ENCODE measurements around the gene LPP.

Gene LPP

DNA sequence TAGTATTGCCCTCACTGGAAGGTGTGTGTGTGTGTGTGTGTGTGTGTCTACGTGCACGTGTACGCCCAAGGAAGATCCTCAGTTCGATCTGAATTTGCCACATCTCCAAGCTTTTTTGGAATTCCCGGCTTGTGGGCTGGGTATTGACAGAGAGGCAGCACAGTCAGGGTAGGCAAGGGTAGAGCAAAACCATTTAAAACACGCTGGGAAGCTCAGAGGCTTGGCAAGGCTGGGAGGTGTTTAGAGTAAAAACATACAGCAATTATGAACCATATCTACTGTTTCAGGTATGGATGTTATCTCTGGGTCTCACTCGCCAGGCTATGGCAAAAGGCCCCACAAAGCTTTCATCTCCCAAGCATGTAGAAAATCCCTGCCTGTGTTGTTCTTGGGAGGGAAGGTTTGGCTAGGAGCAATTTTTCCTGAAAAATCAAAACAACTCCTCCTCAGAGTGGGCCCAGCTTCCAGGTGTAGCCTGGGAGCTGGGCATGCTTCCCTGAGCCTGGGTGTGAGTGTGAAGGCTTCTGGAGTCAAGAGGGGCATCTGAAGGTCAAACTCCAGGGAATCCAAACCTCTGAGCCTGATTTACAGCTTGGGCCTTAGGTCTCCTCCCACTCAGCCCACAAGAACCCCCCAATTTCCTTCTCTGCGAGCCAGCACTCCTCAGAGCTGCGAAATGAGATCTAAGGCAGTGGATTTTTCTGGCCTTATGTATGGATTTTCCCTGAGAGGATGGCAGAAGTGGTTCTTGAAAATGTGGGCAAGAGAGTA, 773.0 kb downstream of the LPP start:
- WGBS (ENCODE audit: extremely low coverage, insufficient coverage, low lambda C conversion rate) = no CpG with 5 or more reads among the region's 9 CpGs
- H3K27ac ChIP-seq (ENCODE audit: low read depth, low read length) = no peak overlapping the region
- H3K27me3 ChIP-seq (ENCODE audit: insufficient read depth, low read length, poor library complexity) = no peaks in the 10 kb centered on the region
- no peak overlapping the region for H4K5ac ChIP-seq (ENCODE audit: low read length)
- H2AK5ac ChIP-seq (ENCODE audit: low read length) = no peak overlapping the region
- H2BK15ac ChIP-seq (replicated peaks; ENCODE audit: low read depth) = no peak overlapping the region
- no peak overlapping the region for H3K18ac ChIP-seq (ENCODE audit: low read length)
- H4K8ac ChIP-seq (ENCODE audit: low read depth, low read length) = no peak overlapping the region
- no peak overlapping the region for H3K9ac ChIP-seq (ENCODE audit: low read length)
- H3K4ac ChIP-seq (ENCODE audit: low read depth, low read length) = no peak overlapping the region
- no peak overlapping the region for H3K4me2 ChIP-seq (ENCODE audit: low read length)
- no peak overlapping the region for H2BK120ac ChIP-seq (ENCODE audit: low read depth, low read length)
- no peaks in the 10 kb centered on the region for H3K4me1 ChIP-seq (ENCODE audit: control insufficient read depth, low read depth, low read length)
- no peak overlapping the region for H3K56ac ChIP-seq (ENCODE audit: low read length)
- no peak overlapping the region for H3K4me3 ChIP-seq (ENCODE audit: low read length)
- H3K23ac ChIP-seq (ENCODE audit: low read length) = no peak overlapping the region
- no peak overlapping the region for H2BK5ac ChIP-seq (ENCODE audit: low read length)
- H3K79me1 ChIP-seq (ENCODE audit: low read length) = no peaks in the 10 kb centered on the region
- no peaks in the 10 kb centered on the region for H3K36me3 ChIP-seq (ENCODE audit: control insufficient read depth, insufficient read depth, low read length)
- no peak for DNase-seq
- H3K79me2 ChIP-seq (ENCODE audit: control insufficient read depth, insufficient read depth, low read length) = no peaks in the 10 kb centered on the region

- no peak overlapping the region for H3K9ac ChIP-seq (ENCODE audit: low read length)
- no peaks in the 10 kb centered on the region for H3K4me1 ChIP-seq (ENCODE audit: control insufficient read depth, low read depth, low read length)
- H3K79me2 ChIP-seq (ENCODE audit: control insufficient read depth, insufficient read depth, low read length) = no peaks in the 10 kb centered on the region
- H3K56ac ChIP-seq (ENCODE audit: low read length) = no peak overlapping the region
- H3K4me2 ChIP-seq (ENCODE audit: low read length) = no peak overlapping the region
- no peak overlapping the region for H2BK120ac ChIP-seq (ENCODE audit: low read depth, low read length)
- H3K23ac ChIP-seq (ENCODE audit: low read length) = no peak overlapping the region
- H4K8ac ChIP-seq (ENCODE audit: low read depth, low read length) = no peak overlapping the region
- no peaks in the 10 kb centered on the region for H3K36me3 ChIP-seq (ENCODE audit: control insufficient read depth, insufficient read depth, low read length)
- no peaks in the 10 kb centered on the region for H3K27me3 ChIP-seq (ENCODE audit: insufficient read depth, low read length, poor library complexity)
- no peak overlapping the region for H3K27ac ChIP-seq (ENCODE audit: low read depth, low read length)
- H2AK5ac ChIP-seq (ENCODE audit: low read length) = no peak overlapping the region
- no peak overlapping the region for H3K4me3 ChIP-seq (ENCODE audit: low read length)
- H3K4ac ChIP-seq (ENCODE audit: low read depth, low read length) = no peak overlapping the region
- no peak for DNase-seq
- no peak overlapping the region for H2BK15ac ChIP-seq (replicated peaks; ENCODE audit: low read depth)
- H3K79me1 ChIP-seq (ENCODE audit: low read length) = no peaks in the 10 kb centered on the region
- no peak overlapping the region for H3K18ac ChIP-seq (ENCODE audit: low read length)
- H4K5ac ChIP-seq (ENCODE audit: low read length) = no peak overlapping the region
- no peak overlapping the region for H2BK5ac ChIP-seq (ENCODE audit: low read length)
Measured at GRCh38 chr3:188927971-188928370, 774.0 kb downstream of the LPP start.

GRCh38 chr3:188929137-188929536, 775.2 kb downstream of the LPP start:
- Histone ChIP-seq H3K27me3 (ENCODE audit: insufficient read depth, low read length, poor library complexity) (no peaks in the 10 kb centered on the region), H4K5ac (ENCODE audit: low read length) (no peak overlapping the region), H3K79me2 (ENCODE audit: control insufficient read depth, insufficient read depth, low read length) (no peaks in the 10 kb centered on the region), H3K4me2 (ENCODE audit: low read length) (no peak overlapping the region), H2BK5ac (ENCODE audit: low read length) (no peak overlapping the region), H3K27ac (ENCODE audit: low read depth, low read length) (no peak overlapping the region), H4K8ac (ENCODE audit: low read depth, low read length) (no peak overlapping the region), H2AK5ac (ENCODE audit: low read length) (no peak overlapping the region), H3K4me3 (ENCODE audit: low read length) (no peak overlapping the region), H3K18ac (ENCODE audit: low read length) (no peak overlapping the region), H3K4ac (ENCODE audit: low read depth, low read length) (no peak overlapping the region), H3K9ac (ENCODE audit: low read length) (no peak overlapping the region), H2BK15ac (replicated peaks; ENCODE audit: low read depth) (no peak overlapping the region), H3K4me1 (ENCODE audit: control insufficient read depth, low read depth, low read length) (no peaks in the 10 kb centered on the region), H3K36me3 (ENCODE audit: control insufficient read depth, insufficient read depth, low read length) (no peaks in the 10 kb centered on the region), H3K23ac (ENCODE audit: low read length) (no peak overlapping the region), H3K79me1 (ENCODE audit: low read length) (no peaks in the 10 kb centered on the region), H2BK120ac (ENCODE audit: low read depth, low read length) (no peak overlapping the region), H3K56ac (ENCODE audit: low read length) (no peak overlapping the region)
- no CpG with 5 or more reads among the region's 2 CpGs for WGBS (ENCODE audit: extremely low coverage, insufficient coverage, low lambda C conversion rate)
- peak; percentile 61 for DNase-seq

DNA sequence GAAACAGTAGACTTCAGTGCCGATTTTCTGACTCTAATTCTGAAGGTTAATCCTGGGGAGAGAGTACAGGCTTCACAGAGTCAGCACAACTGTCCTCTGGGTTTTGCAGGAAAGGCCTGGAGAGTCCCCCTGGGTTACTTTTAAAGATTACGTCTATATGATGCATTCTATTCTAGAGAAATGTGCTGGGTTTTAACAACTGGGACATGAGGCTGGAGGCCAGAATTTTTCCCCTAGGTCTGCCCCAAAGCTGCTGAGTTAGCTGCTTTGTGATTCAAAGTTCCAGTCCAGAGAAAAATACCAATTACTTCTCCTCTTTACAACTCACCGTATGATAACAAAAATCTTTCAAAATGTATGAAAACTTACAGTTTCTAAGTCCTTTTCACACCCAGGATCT, 777.1 kb downstream of the LPP start:
- Histone ChIP-seq H3K18ac (ENCODE audit: low read length) (no peak overlapping the region), H3K79me1 (ENCODE audit: low read length) (no peaks in the 10 kb centered on the region), H3K79me2 (ENCODE audit: control insufficient read depth, insufficient read depth, low read length) (no peaks in the 10 kb centered on the region), H2BK5ac (ENCODE audit: low read length) (no peak overlapping the region), H4K5ac (ENCODE audit: low read length) (no peak overlapping the region), H2AK5ac (ENCODE audit: low read length) (no peak overlapping the region), H3K4me1 (ENCODE audit: control insufficient read depth, low read depth, low read length) (no peaks in the 10 kb centered on the region), H3K23ac (ENCODE audit: low read length) (no peak overlapping the region), H3K27ac (ENCODE audit: low read depth, low read length) (no peak overlapping the region), H4K8ac (ENCODE audit: low read depth, low read length) (no peak overlapping the region), H3K27me3 (ENCODE audit: insufficient read depth, low read length, poor library complexity) (no peaks in the 10 kb centered on the region), H3K9ac (ENCODE audit: low read length) (no peak overlapping the region), H3K4me3 (ENCODE audit: low read length) (no peak overlapping the region), H2BK15ac (replicated peaks; ENCODE audit: low read depth) (no peak overlapping the region), H3K36me3 (ENCODE audit: control insufficient read depth, insufficient read depth, low read length) (no peaks in the 10 kb centered on the region), H2BK120ac (ENCODE audit: low read depth, low read length) (no peak overlapping the region), H3K56ac (ENCODE audit: low read length) (no peak overlapping the region), H3K4me2 (ENCODE audit: low read length) (no peak overlapping the region), H3K4ac (ENCODE audit: low read depth, low read length) (no peak overlapping the region)
- WGBS (ENCODE audit: extremely low coverage, insufficient coverage, low lambda C conversion rate) = no CpG with 5 or more reads among the region's 3 CpGs
- DNase-seq = no peak

- Histone ChIP-seq H3K27me3 (ENCODE audit: insufficient read depth, low read length, poor library complexity) (no peaks in the 10 kb centered on the region), H3K36me3 (ENCODE audit: control insufficient read depth, insufficient read depth, low read length) (no peaks in the 10 kb centered on the region), H3K18ac (ENCODE audit: low read length) (no peak overlapping the region), H3K27ac (ENCODE audit: low read depth, low read length) (no peak overlapping the region), H2BK5ac (ENCODE audit: low read length) (no peak overlapping the region), H3K4me1 (ENCODE audit: control insufficient read depth, low read depth, low read length) (no peaks in the 10 kb centered on the region), H3K4me2 (ENCODE audit: low read length) (no peak overlapping the region), H3K79me2 (ENCODE audit: control insufficient read depth, insufficient read depth, low read length) (no peaks in the 10 kb centered on the region), H3K4ac (ENCODE audit: low read depth, low read length) (no peak overlapping the region), H3K56ac (ENCODE audit: low read length) (no peak overlapping the region), H3K4me3 (ENCODE audit: low read length) (no peak overlapping the region), H2BK120ac (ENCODE audit: low read depth, low read length) (no peak overlapping the region), H4K5ac (ENCODE audit: low read length) (no peak overlapping the region), H3K9ac (ENCODE audit: low read length) (no peak overlapping the region), H4K8ac (ENCODE audit: low read depth, low read length) (no peak overlapping the region), H3K79me1 (ENCODE audit: low read length) (no peaks in the 10 kb centered on the region), H2BK15ac (replicated peaks; ENCODE audit: low read depth) (no peak overlapping the region), H3K23ac (ENCODE audit: low read length) (no peak overlapping the region), H2AK5ac (ENCODE audit: low read length) (no peak overlapping the region)
- no peak for DNase-seq
- WGBS (ENCODE audit: extremely low coverage, insufficient coverage, low lambda C conversion rate) = no CpG with 5 or more reads among the region's 3 CpGs
Measured at GRCh38 chr3:188931531-188931930, 777.6 kb downstream of the LPP start.

- no peaks in the 10 kb centered on the region for H3K79me2 ChIP-seq (ENCODE audit: control insufficient read depth, insufficient read depth, low read length)
- H2BK5ac ChIP-seq (ENCODE audit: low read length) = no peak overlapping the region
- no peaks in the 10 kb centered on the region for H3K36me3 ChIP-seq (ENCODE audit: control insufficient read depth, insufficient read depth, low read length)
- no peak overlapping the region for H3K4ac ChIP-seq (ENCODE audit: low read depth, low read length)
- no peak overlapping the region for H4K8ac ChIP-seq (ENCODE audit: low read depth, low read length)
- H3K9ac ChIP-seq (ENCODE audit: low read length) = no peak overlapping the region
- H3K79me1 ChIP-seq (ENCODE audit: low read length) = no peaks in the 10 kb centered on the region
- H3K4me1 ChIP-seq (ENCODE audit: control insufficient read depth, low read depth, low read length) = peaks cover 2% of the 10 kb centered on the region
- no peaks in the 10 kb centered on the region for H3K27me3 ChIP-seq (ENCODE audit: insufficient read depth, low read length, poor library complexity)
- no peak overlapping the region for H3K18ac ChIP-seq (ENCODE audit: low read length)
- DNase-seq = no peak
- H3K27ac ChIP-seq (ENCODE audit: low read depth, low read length) = no peak overlapping the region
- H3K4me3 ChIP-seq (ENCODE audit: low read length) = no peak overlapping the region
- no CpG with 5 or more reads among the region's 5 CpGs for WGBS (ENCODE audit: extremely low coverage, insufficient coverage, low lambda C conversion rate)
- no peak overlapping the region for H2BK15ac ChIP-seq (replicated peaks; ENCODE audit: low read depth)
- H2BK120ac ChIP-seq (ENCODE audit: low read depth, low read length) = no peak overlapping the region
- no peak overlapping the region for H4K5ac ChIP-seq (ENCODE audit: low read length)
- no peak overlapping the region for H2AK5ac ChIP-seq (ENCODE audit: low read length)
- no peak overlapping the region for H3K56ac ChIP-seq (ENCODE audit: low read length)
- no peak overlapping the region for H3K23ac ChIP-seq (ENCODE audit: low read length)
- H3K4me2 ChIP-seq (ENCODE audit: low read length) = no peak overlapping the region
Measured at GRCh38 chr3:188934989-188935388, 781.0 kb downstream of the LPP start.
